ENCODE measurements around the gene GPR37L1. TPM values are rescaled to one million over a fixed set of nuclear protein-coding genes. Genes with fewer than 3 reads are reported as not detected.

GPR37L1 gene
- total and polyA plus RNA-seq, 2 of the 4 experiments (the other 2 are of a cell fraction) = 0.02 TPM; not detected in 1

GRCh38 chr1:202173993-202174392 lies 51.3 kb downstream of the GPR37L1 start:
- BruUV-seq (replicated peaks) = no TSS peak
- dilution Hi-C loops (cut with HindIII; ENCODE audit: low sequenced_read_pairs, unreplicated experiment) = no loop called here

More at GRCh38 chr1:202173993-202174392, 51.3 kb downstream of the GPR37L1 start:
- no peak overlapping the region for H3K4me3 ChIP-seq (ENCODE audit: insufficient read depth, low read depth, low read length)
- H3K4ac ChIP-seq (ENCODE audit: low read depth, low read length) = no peak overlapping the region
- no peaks in the 10 kb centered on the region for H3K79me1 ChIP-seq (ENCODE audit: low read depth in 1 of 2, low read length in 2 of 2)
- no peak overlapping the region for H2BK5ac ChIP-seq (ENCODE audit: low read depth, low read length, poor library complexity, severe bottlenecking)
- H3K56ac ChIP-seq (ENCODE audit: extremely low read depth, insufficient read depth, low read length) = no peak overlapping the region
- H4K8ac ChIP-seq (ENCODE audit: low read depth in 2 of 2, low read length in 2 of 2) = no peak overlapping the region
- H3K27ac ChIP-seq (ENCODE audit: insufficient read depth, low read length) = no peak overlapping the region
- no peak for DNase-seq
- H2AFZ ChIP-seq (replicated peaks; ENCODE audit: low read length, poor library complexity) = no peak overlapping the region
- H2AK9ac ChIP-seq (replicated peaks; ENCODE audit: low read depth, low read length, poor library complexity) = no peak overlapping the region
- H3K18ac ChIP-seq (ENCODE audit: low read depth, low read length) = no peak overlapping the region
- H2AK5ac ChIP-seq (ENCODE audit: low read depth, low read length) = no peak overlapping the region
- no peak overlapping the region for H2BK20ac ChIP-seq (ENCODE audit: low read depth, low read length)
- intact Hi-C loops (cut with micrococcal nuclease) (no loop called here), in situ Hi-C loops (cut with MboI; ENCODE audit: low sequenced_read_pairs) (no loop called here)
- TF ChIP-seq SMC3 (IDR thresholded peaks at IDR 0.05; ENCODE audit: low read depth, low read length) (no peak), CHD1 (IDR thresholded peaks at IDR 0.05; ENCODE audit: low read depth, low read length) (no peak), MXI1 (IDR thresholded peaks at IDR 0.05; ENCODE audit: borderline replicate concordance, low read depth, low read length) (no peak), RCOR1 (IDR thresholded peaks at IDR 0.05; ENCODE audit: insufficient replicate concordance, low read length) (no peak), NFE2L2 (IDR thresholded peaks at IDR 0.05; ENCODE audit: low read depth, low read length) (no peak), BHLHE40 (IDR thresholded peaks at IDR 0.05; ENCODE audit: low read depth, low read length) (no peak), CEBPB (IDR thresholded peaks at IDR 0.05; ENCODE audit: low read depth, low read length) (no peak), POLR2A (IDR thresholded peaks at IDR 0.05; ENCODE audit: low read depth, low read length) (no peak), MAFK (IDR thresholded peaks at IDR 0.05; ENCODE audit: low read depth, low read length) (no peak)
- CTCF ChIA-PET = no interaction called here
- H3K36me3 ChIP-seq (ENCODE audit: control insufficient read depth, insufficient read depth, low read length) = no peaks in the 10 kb centered on the region
- no peak overlapping the region for H3K4me2 ChIP-seq (ENCODE audit: low read depth, low read length)
- H3K4me1 ChIP-seq (ENCODE audit: control insufficient read depth, insufficient read depth, low read length) = no peaks in the 10 kb centered on the region
- H3K23ac ChIP-seq (ENCODE audit: low read depth, low read length) = no peak overlapping the region
- POLR2A ChIA-PET (ENCODE audit: unreplicated experiment) = no interaction called here
- H2BK120ac ChIP-seq (ENCODE audit: low read depth, low read length) = no peak overlapping the region
- ATAC-seq (ENCODE audit: low read depth) = no peak
- no peak overlapping the region for H2BK15ac ChIP-seq (ENCODE audit: low read depth, low read length)
- no peak overlapping the region for H4K5ac ChIP-seq (ENCODE audit: low read depth, low read length)
- H3K9me3 ChIP-seq (ENCODE audit: control insufficient read depth, insufficient read depth, low read length) = no peaks in the 10 kb centered on the region
- H4K20me1 ChIP-seq (ENCODE audit: insufficient read depth, low read length) = no peaks in the 10 kb centered on the region
- no peaks in the 10 kb centered on the region for H3K9me1 ChIP-seq (ENCODE audit: insufficient read depth, low read length)
- WGBS, 2 experiments (ENCODE audit: extremely low coverage in 2 of 2, insufficient read length in 1 of 2) = 80% methylated on average over 5 of the region's 7 CpGs; no CpG with 5 or more reads in 1 of the 2 experiments
- no peak overlapping the region for H3K9ac ChIP-seq (ENCODE audit: low read depth, low read length)
- H4K91ac ChIP-seq (ENCODE audit: insufficient read depth, low read depth, low read length) = no peak overlapping the region
- peaks cover 35% of the 10 kb centered on the region for H3K27me3 ChIP-seq (ENCODE audit: control insufficient read depth, insufficient read depth, low read length)
- H3K14ac ChIP-seq (replicated peaks; ENCODE audit: low read depth, low read length) = no peak overlapping the region

Data from IMR-90 (cell line).